Type B pancreatic cell (in vitro differentiated cells): ENCODE results near the gene SEMA3E. TPM values are rescaled to one million over a fixed set of nuclear protein-coding genes. Genes with fewer than 3 reads are reported as not detected.

ENCODE experiments used
- DNase-seq: peaks from one replicate; pipeline ENCODE4 v3.0.0; 2021; ENCODE audit warnings: mixed read lengths; ENCODE audit not compliant: unreplicated experiment; ENCODE audit errors: extremely low spot score
- H3K27ac Mint-ChIP-seq: 2 replicates; pipeline ENCODE4 v1.8.0; 2021; ENCODE audit warnings: mild to moderate bottlenecking, mixed read lengths
- H3K27me3 Mint-ChIP-seq: 2 replicates; pipeline ENCODE4 v1.8.0; 2021; ENCODE audit warnings: mixed read lengths
- H3K36me3 Mint-ChIP-seq: 2 replicates; pipeline ENCODE4 v1.8.0; 2021; ENCODE audit warnings: mixed read lengths
- H3K4me1 Mint-ChIP-seq: one replicate; pipeline ENCODE4 v1.8.0; 2021; ENCODE audit warnings: mixed read lengths; ENCODE audit not compliant: unreplicated experiment
- H3K4me3 Mint-ChIP-seq: 2 replicates; pipeline ENCODE4 v1.8.0; 2021; ENCODE audit warnings: mild to moderate bottlenecking, mixed read lengths
- H3K9me3 Mint-ChIP-seq: 2 replicates; pipeline ENCODE4 v1.8.0; 2021; ENCODE audit warnings: mixed read lengths
- total RNA-seq: library from RNA; stranded (reverse); gene quantifications from 2 replicates; pipeline ENCODE4 v1.2.1, GENCODE V29; 2021; ENCODE audit warnings: low replicate concordance
- TF ChIP-seq, protein P1 (sequence below): fragments of 200-600 bp; sonication (generic); conservative IDR thresholded peaks from 2 replicates; pipeline ENCODE4 v1.5.0; 2021; ENCODE audit warnings: antibody characterized with exemption, mild to moderate bottlenecking

Gene SEMA3E
- total RNA-seq, 1 donor from 2014 or later, result 27.7 TPM

DNA sequence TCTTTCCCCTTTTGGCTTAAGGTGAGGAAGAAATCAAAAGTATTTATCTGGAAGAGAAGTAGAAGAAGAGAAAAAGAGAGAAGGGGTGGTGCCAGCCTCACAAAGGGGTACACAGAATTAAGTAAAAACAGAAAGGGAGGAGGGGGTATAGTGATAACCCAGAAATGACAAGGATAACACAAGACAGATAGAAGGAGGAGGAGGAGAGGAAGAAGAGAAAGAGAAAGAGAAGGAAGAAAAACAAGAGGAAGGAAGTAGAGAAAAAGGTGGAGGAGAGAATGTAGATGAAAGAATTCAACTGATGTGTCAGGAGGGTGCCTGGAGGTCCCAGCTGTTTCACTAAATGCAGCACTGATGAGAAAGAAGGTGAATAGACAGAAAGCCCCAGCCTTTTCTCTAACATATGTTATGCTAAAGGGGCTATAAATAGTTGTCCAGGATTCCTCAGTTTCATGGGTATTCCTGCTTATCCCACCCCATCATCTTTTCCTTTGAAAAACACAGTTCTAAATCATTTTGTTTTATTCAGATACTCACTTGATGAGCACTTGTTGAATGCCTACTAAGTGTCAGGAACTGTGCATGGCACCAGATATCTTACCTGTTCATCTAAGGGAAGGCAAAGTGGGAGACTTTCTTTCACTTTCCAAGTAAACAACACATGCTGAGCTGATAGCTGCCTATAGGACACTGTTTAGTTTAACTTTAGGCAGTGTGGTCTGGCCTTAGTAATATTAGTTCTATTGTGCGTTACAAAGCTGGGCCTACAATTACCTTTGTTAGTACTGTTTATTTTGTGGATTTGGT lies 8.0 kb downstream of the SEMA3E start:
- TF ChIP-seq, protein P1, sequence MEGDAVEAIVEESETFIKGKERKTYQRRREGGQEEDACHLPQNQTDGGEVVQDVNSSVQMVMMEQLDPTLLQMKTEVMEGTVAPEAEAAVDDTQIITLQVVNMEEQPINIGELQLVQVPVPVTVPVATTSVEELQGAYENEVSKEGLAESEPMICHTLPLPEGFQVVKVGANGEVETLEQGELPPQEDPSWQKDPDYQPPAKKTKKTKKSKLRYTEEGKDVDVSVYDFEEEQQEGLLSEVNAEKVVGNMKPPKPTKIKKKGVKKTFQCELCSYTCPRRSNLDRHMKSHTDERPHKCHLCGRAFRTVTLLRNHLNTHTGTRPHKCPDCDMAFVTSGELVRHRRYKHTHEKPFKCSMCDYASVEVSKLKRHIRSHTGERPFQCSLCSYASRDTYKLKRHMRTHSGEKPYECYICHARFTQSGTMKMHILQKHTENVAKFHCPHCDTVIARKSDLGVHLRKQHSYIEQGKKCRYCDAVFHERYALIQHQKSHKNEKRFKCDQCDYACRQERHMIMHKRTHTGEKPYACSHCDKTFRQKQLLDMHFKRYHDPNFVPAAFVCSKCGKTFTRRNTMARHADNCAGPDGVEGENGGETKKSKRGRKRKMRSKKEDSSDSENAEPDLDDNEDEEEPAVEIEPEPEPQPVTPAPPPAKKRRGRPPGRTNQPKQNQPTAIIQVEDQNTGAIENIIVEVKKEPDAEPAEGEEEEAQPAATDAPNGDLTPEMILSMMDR, result no peak
- Mint-ChIP-seq H3K4me1 (peaks cover 25% of the 10 kb centered on the region), H3K27ac (no peak overlapping the region), H3K36me3 (no peaks in the 10 kb centered on the region), H3K27me3 (no peaks in the 10 kb centered on the region), H3K4me3 (no peak overlapping the region), H3K9me3 (no peaks in the 10 kb centered on the region)
- no peak for DNase-seq

DNA sequence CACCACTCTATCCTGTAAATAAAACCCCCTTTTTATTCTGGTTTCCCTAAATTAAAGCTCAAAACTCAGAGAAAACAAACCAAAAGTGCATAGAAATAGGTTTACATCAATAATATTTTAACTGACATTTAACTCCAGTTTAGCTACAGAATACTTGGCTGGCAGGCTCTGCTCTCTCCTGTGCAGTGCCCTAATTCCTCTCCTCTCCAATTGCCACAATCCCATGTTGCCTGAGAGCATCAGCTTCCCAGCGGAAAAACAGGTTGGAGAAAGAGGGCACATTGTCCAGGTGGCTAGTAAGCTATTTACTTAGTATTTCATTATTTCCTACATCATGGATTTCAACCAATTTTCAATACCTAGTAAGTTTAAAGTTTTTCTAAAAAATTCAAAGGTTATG lies 8.7 kb downstream of the SEMA3E start:
- Mint-ChIP-seq H3K27ac (no peak overlapping the region), H3K4me3 (no peak overlapping the region), H3K4me1 (peaks cover 25% of the 10 kb centered on the region), H3K9me3 (no peaks in the 10 kb centered on the region), H3K27me3 (no peaks in the 10 kb centered on the region), H3K36me3 (no peaks in the 10 kb centered on the region)
- TF ChIP-seq, protein P1, result no peak
- no peak for DNase-seq

DNA sequence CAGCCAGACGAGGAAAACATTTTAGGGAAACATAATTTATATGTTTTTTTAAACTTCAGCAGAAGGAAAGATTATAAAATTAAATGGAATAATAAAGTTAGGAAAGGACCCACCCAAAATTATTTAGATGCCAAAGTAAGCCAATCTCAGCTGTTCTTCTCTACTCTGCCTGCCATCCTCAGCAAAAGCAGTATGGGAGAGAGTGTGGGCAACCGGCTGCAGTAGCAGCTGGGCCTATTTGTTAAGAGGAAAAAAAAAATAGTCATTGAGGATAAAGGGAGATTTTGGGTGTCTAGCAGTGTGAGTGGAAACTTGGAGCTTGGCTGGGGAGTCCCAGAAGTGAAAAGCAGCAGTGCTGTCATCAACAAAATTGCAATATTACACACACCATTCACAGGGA lies 15.4 kb downstream of the SEMA3E start:
- Mint-ChIP-seq H3K36me3 (peaks cover 6% of the 10 kb centered on the region), H3K9me3 (peaks cover 6% of the 10 kb centered on the region), H3K27me3 (no peaks in the 10 kb centered on the region), H3K4me1 (no peaks in the 10 kb centered on the region), H3K27ac (no peak overlapping the region), H3K4me3 (no peak overlapping the region)
- no peak for DNase-seq
- TF ChIP-seq, protein P1, result no peak

DNA sequence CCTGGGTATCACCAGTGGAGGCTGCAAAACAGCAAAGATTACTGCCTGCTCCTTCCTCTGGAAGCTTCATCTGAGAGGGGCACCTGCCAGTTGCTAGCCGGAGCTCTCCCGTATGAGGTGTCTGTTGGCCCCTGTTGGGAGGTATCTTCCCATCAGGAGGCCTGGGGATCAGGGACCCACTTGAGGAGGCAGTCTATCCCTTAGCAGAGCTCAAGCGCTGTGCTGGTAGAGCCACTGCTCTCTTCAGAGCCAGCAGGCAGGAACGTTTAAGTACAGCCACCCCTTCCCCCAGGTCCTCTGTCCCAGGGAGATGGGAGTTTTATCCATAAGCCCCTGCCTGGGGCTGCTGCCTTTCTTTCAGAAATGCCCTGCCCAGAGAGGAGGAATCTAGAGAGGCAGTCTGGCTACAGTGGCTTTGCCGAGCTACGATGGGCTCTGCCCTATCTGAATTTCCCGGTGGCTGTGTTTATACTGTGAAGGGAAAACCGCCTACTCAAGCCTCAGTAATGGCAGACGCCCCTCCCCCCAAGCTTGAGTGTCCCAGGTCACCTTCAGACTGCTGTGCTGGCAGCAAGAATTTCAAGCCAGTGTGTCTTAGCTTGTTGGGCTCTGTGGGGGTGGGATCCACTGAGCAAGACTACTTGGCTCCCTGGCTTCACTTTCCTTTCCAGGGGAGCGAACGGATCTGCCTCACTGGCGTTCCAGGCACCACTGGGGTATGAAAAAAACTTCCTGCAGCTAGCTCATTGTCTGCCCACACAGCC lies 19.6 kb downstream of the SEMA3E start:
- Mint-ChIP-seq H3K4me1 (no peaks in the 10 kb centered on the region), H3K9me3 (peaks cover 11% of the 10 kb centered on the region), H3K27ac (no peak overlapping the region), H3K36me3 (peaks cover 10% of the 10 kb centered on the region), H3K4me3 (no peak overlapping the region), H3K27me3 (no peaks in the 10 kb centered on the region)
- no peak for DNase-seq
- TF ChIP-seq, protein P1, result no peak

DNA sequence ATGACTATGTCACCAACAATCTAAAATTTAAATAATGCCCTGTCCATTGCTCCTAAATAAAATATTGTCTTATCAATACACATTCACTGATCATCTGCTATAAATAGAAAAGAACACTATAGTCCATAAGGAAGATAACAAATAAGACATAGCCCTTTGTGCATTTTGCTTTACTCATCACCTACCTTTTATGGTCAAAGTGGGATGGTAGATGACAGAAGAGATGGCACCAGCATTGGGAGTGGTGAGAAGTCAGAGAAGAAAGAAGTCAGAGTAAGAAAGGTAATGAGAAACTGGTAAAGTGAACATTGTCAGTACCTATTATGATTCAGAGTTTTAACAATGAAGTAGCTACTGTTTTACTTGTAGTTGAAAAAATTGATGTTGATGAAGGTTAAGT lies 31.1 kb downstream of the SEMA3E start:
- no peak for DNase-seq
- TF ChIP-seq, protein P1, result no peak
- Mint-ChIP-seq H3K9me3 (no peaks in the 10 kb centered on the region), H3K4me3 (no peak overlapping the region), H3K27ac (no peak overlapping the region), H3K27me3 (no peaks in the 10 kb centered on the region), H3K4me1 (no peaks in the 10 kb centered on the region), H3K36me3 (no peaks in the 10 kb centered on the region)
